Mucosa of descending colon (tissue), 3 donors: ENCODE measurements around the gene LTA4H. TPM values are rescaled to one million over a fixed set of nuclear protein-coding genes. Genes with fewer than 3 reads are reported as not detected.

Experiments
- ATAC-seq: fragments of 200-7000 bp; cut with Tn5 transposase; one replicate; pipeline ENCODE4 v1.9.1; 2020; ENCODE audit warnings: mild to moderate bottlenecking, moderate library complexity
- DNase-seq, 3 donors: peaks; one replicate each; pipeline ENCODE4 v3.0.0-alpha.2; 2020
- H3K36me3 ChIP-seq: fragments of 200-600 bp; one replicate; pipeline ENCODE4 v1.8.0; 2021; ENCODE audit warnings: low read depth, mild to moderate bottlenecking
- H3K4me1 ChIP-seq: fragments of 200-600 bp; one replicate; pipeline ENCODE4 v1.8.0; 2021; ENCODE audit warnings: low read depth, mild to moderate bottlenecking
- H3K4me3 ChIP-seq: fragments of 200-600 bp; one replicate; pipeline ENCODE4 v1.8.0; 2021; ENCODE audit warnings: mild to moderate bottlenecking
- H3K9me3 ChIP-seq: fragments of 200-600 bp; one replicate; pipeline ENCODE4 v1.8.0; 2021; ENCODE audit warnings: mild to moderate bottlenecking
- CTCF ChIP-seq: fragments of 200-600 bp; IDR thresholded peaks from one replicate; pipeline ENCODE4 v1.8.0; 2022; ENCODE audit warnings: antibody characterized with exemption, mild to moderate bottlenecking
- intact Hi-C, 2 donors: fragments of 100-400 bp; cut with DNase I in 1 of 2; cut with micrococcal nuclease in 1 of 2; formaldehyde crosslinking; loops; one replicate each; pipeline versions ENCODE4 v1.11.0 to v1.11.1; 2022; cut with DNase I, micrococcal nuclease
- total RNA-seq, 3 donors: library from RNA; stranded (reverse); fragmentation: NEBNext Ultra II Directional in 2 of 3; extraction: Animal tissue kit (Norgen Biotek cat#: 25700) in 2 of 3; gene quantifications; one replicate each; pipeline versions ENCODE4 v1.2.1 to v1.2.4, GENCODE V29; 2021 to 2023
- donor health status: DM: no; HTN: no; CAD: no; lungs with moderate emphysema.
- donor health status: DM: no; HTN: no; CAD: no.
- donor health status: DM: no; HTN: yes; CAD: no.

The LTA4H gene
- total RNA-seq, 3 donors from 2014 or later: 52.8 to 68.2 (median 56.9) TPM

GRCh38 chr12:96063046-96063445 is 27.7 kb upstream of the LTA4H start:
- Histone ChIP-seq H3K4me1 (peaks cover 3% of the 10 kb centered on the region), H3K4me3 (no peak overlapping the region), H3K36me3 (no peaks in the 10 kb centered on the region), H3K9me3 (no peaks in the 10 kb centered on the region)
- no peak for ATAC-seq
- intact Hi-C loops: loop anchor here (2.0 to 5.0 kb wide), 3 partner anchors 152 to 454 kb away; no protein-coding TSS in a partner anchor
- DNase-seq: no peak
- TF ChIP-seq CTCF: no peak

GRCh38 chr12:96061864-96062453 is 26.6 kb upstream of the LTA4H start:
- intact Hi-C loops: loop anchor here (2.0 to 5.0 kb wide), 3 partner anchors 153 to 455 kb away; no protein-coding TSS in a partner anchor
- no peak for TF ChIP-seq CTCF

GRCh38 chr12:96061323-96061722 is 25.9 kb upstream of the LTA4H start:
- H3K36me3 ChIP-seq: no peaks in the 10 kb centered on the region
- ATAC-seq (no peak), DNase-seq (no peak)
- peaks cover 3% of the 10 kb centered on the region for H3K4me1 ChIP-seq
- H3K9me3 ChIP-seq: no peaks in the 10 kb centered on the region
- H3K4me3 ChIP-seq: no peak overlapping the region
- intact Hi-C loops: loop anchor here (5.0 kb wide), 2 partner anchors 156 to 456 kb away; no protein-coding TSS in a partner anchor
- TF ChIP-seq CTCF: no peak

More at GRCh38 chr12:96061864-96062453, 26.6 kb upstream of the LTA4H start:
- H3K4me3 ChIP-seq: no peak overlapping the region
- peaks cover 3% of the 10 kb centered on the region for H3K4me1 ChIP-seq
- no peaks in the 10 kb centered on the region for H3K9me3 ChIP-seq
- no peaks in the 10 kb centered on the region for H3K36me3 ChIP-seq
- ATAC-seq: peak; percentile 94
- peak in 2 of 3 donors; percentile 69 to 94 for DNase-seq

GRCh38 chr12:96060041-96060440 is 24.7 kb upstream of the LTA4H start:
- peaks cover 3% of the 10 kb centered on the region for H3K4me1 ChIP-seq
- H3K4me3 ChIP-seq: no peak overlapping the region
- ATAC-seq (no peak), DNase-seq (no peak)
- TF ChIP-seq CTCF: no peak
- intact Hi-C loops: loop anchor here (5.0 kb wide), 2 partner anchors 157 to 457 kb away; no protein-coding TSS in a partner anchor
- H3K36me3 ChIP-seq: no peaks in the 10 kb centered on the region
- H3K9me3 ChIP-seq: no peaks in the 10 kb centered on the region

DNA sequence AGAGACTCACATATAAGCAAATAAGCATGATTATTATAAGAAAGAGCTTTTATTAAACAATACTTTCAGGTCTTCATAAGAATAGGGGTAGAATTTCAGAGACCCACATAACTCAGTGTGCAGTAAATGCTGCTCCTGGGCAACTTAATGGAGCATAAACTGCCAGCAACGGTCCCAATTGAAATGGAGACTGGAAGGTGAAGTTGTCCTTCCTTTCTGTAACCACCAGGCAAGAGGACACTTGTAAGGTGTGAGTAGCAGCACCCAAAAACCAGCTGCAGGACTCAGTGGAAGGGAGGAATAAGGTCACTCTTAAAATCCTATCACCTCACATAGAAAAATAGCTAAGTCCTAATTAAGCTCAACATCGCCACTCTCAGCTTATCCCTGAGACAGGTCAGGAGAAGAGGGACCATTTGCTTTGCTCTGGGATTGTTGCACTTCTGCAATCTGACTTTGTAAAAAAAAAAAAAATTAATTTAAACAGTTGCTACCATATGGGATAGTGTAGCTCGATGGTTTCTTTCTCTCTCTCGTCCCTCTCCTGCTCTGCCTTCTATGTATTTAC is 22.7 kb upstream of the LTA4H start:
- Histone ChIP-seq H3K9me3 (no peaks in the 10 kb centered on the region), H3K4me1 (peaks cover 3% of the 10 kb centered on the region), H3K36me3 (no peaks in the 10 kb centered on the region), H3K4me3 (no peak overlapping the region)
- ATAC-seq: no peak
- DNase-seq: no peak
- no peak for TF ChIP-seq CTCF
- intact Hi-C loops: no loop called here
